CD8-positive, alpha-beta memory T cell (primary cell): Measurements from ENCODE around the gene FBN1. TPM values are rescaled to one million over a fixed set of nuclear protein-coding genes. Genes with fewer than 3 reads are reported as not detected.

Experiments
- CTCF ChIA-PET: fragments of 350-600 bp; sonication (Branson Sonifier 250); formaldehyde crosslinking; loops from one replicate; lab custom pipeline; 2021; ENCODE audit warnings: antibody characterized with exemption; lab: Charles Lee
- POLR2A ChIA-PET: fragments of 350-600 bp; sonication (Branson Sonifier 250); formaldehyde crosslinking; loops from one replicate; lab custom pipeline; 2021; ENCODE audit warnings: antibody characterized with exemption; lab: Charles Lee
- DNase-seq, 5 donors: peaks; one replicate each; pipeline versions ENCODE4 v3.0.0 to v3.0.0-alpha.2; 2020 to 2022; ENCODE audit warnings: mixed read lengths in 1 of 5
- H3K27ac ChIP-seq: one replicate; pipeline ENCODE4 v1.7.0; 2013; ENCODE audit warnings: low read depth, mild to moderate bottlenecking, low read length, moderate library complexity
- H3K27me3 ChIP-seq: 2 replicates; pipeline ENCODE4 v1.7.0; 2013; ENCODE audit warnings: low read length, mild to moderate bottlenecking; ENCODE audit not compliant: insufficient read depth, poor library complexity, severe bottlenecking
- H3K36me3 ChIP-seq: 2 replicates; pipeline ENCODE4 v1.7.0; 2013; ENCODE audit warnings: mild to moderate bottlenecking, low read length, moderate library complexity; ENCODE audit not compliant: insufficient read depth
- H3K4me1 ChIP-seq: 2 replicates; pipeline ENCODE4 v1.7.0; 2013; ENCODE audit warnings: mild to moderate bottlenecking, low read length, moderate library complexity; ENCODE audit not compliant: insufficient read depth
- H3K4me3 ChIP-seq: 2 replicates; pipeline ENCODE4 v1.7.0; 2013; ENCODE audit warnings: mild to moderate bottlenecking, low read length
- H3K9me3 ChIP-seq: 2 replicates; pipeline ENCODE4 v1.7.0; 2013; ENCODE audit warnings: mild to moderate bottlenecking, low read length
- H3K27ac Mint-ChIP-seq, 8 donors: one replicate each; pipeline ENCODE4 v1.8.0; 2020 to 2021; ENCODE audit warnings: mixed read lengths in 8 of 8, mild to moderate bottlenecking in 6 of 8, inconsistent platforms in 3 of 8, moderate library complexity in 3 of 8
- H3K27me3 Mint-ChIP-seq, 2 donors: one replicate each; pipeline ENCODE4 v1.8.0; 2020 to 2021; ENCODE audit warnings: mixed read lengths in 2 of 2, mild to moderate bottlenecking in 1 of 2, moderate library complexity in 1 of 2
- H3K36me3 Mint-ChIP-seq, 3 donors: one replicate each; pipeline ENCODE4 v1.8.0; 2020 to 2021; ENCODE audit warnings: mixed read lengths in 3 of 3, inconsistent platforms in 1 of 3, mild to moderate bottlenecking in 1 of 3
- H3K4me1 Mint-ChIP-seq, 3 donors: one replicate each; pipeline ENCODE4 v1.8.0; 2020 to 2021; ENCODE audit warnings: mixed read lengths in 3 of 3, inconsistent platforms in 1 of 3, mild to moderate bottlenecking in 1 of 3
- H3K4me3 Mint-ChIP-seq, 7 donors: one replicate each; pipeline ENCODE4 v1.8.0; 2020 to 2021; ENCODE audit warnings: mixed read lengths in 7 of 7, mild to moderate bottlenecking in 6 of 7, moderate library complexity in 4 of 7, inconsistent platforms in 2 of 7
- H3K9me3 Mint-ChIP-seq, 5 donors: one replicate each; pipeline ENCODE4 v1.8.0; 2020 to 2022; ENCODE audit warnings: mixed read lengths in 5 of 5, mild to moderate bottlenecking in 3 of 5, moderate library complexity in 2 of 5, inconsistent platforms in 1 of 5
- polyA plus RNA-seq: library from polyadenylated mRNA; unstranded; fragments of 300-500 nt; fragmentation: Illumina TruSeq; gene quantifications from one replicate; pipeline ENCODE4 v1.2.3, GENCODE V29; 2021
- total RNA-seq, 2 experiments: library from RNA; stranded (reverse); gene quantifications; one replicate each; pipeline ENCODE4 v1.2.3, GENCODE V29; 2021

FBN1 gene
- total and polyA plus RNA-seq, 3 experiments from 2014 or later: 0.13 to 0.46 (median 0.21) TPM

GRCh38 chr15:48614051-48614450 is 31.5 kb downstream of the FBN1 start:
- no peak for DNase-seq
- no peaks in the 10 kb centered on the region for H3K4me1 ChIP-seq
- Mint-ChIP-seq H3K27me3 (no peaks in the 10 kb centered on the region), H3K27ac (no peak overlapping the region), H3K4me3 (no peak overlapping the region), H3K36me3 (no peaks in the 10 kb centered on the region), H3K4me1 (no peaks in the 10 kb centered on the region), H3K9me3 (peaks cover 0 to 2% (median 0%) of the 10 kb centered on the region in 5 donors)
- ChIA-PET POLR2A (no interaction called here), CTCF (no interaction called here)
- H3K9me3 ChIP-seq: no peaks in the 10 kb centered on the region
- no peaks in the 10 kb centered on the region for H3K27me3 ChIP-seq
- H3K4me3 ChIP-seq: no peak overlapping the region
- no peak overlapping the region for H3K27ac ChIP-seq
- no peaks in the 10 kb centered on the region for H3K36me3 ChIP-seq

- H3K36me3 Mint-ChIP-seq: no peaks in the 10 kb centered on the region
- H3K27ac Mint-ChIP-seq: no peak overlapping the region
- H3K27me3 Mint-ChIP-seq: no peaks in the 10 kb centered on the region
- peaks cover 0 to 7% (median 0%) of the 10 kb centered on the region in 5 donors for H3K9me3 Mint-ChIP-seq
- Histone ChIP-seq H3K4me3 (no peak overlapping the region), H3K27me3 (no peaks in the 10 kb centered on the region), H3K9me3 (no peaks in the 10 kb centered on the region), H3K27ac (no peak overlapping the region), H3K36me3 (no peaks in the 10 kb centered on the region), H3K4me1 (no peaks in the 10 kb centered on the region)
- ChIA-PET POLR2A (no interaction called here), CTCF (no interaction called here)
- H3K4me3 Mint-ChIP-seq: no peak overlapping the region
- no peaks in the 10 kb centered on the region for H3K4me1 Mint-ChIP-seq
- no peak for DNase-seq
Measured at GRCh38 chr15:48609486-48609885, 36.0 kb downstream of the FBN1 start.

GRCh38 chr15:48607846-48608245 is 37.7 kb downstream of the FBN1 start:
- Histone ChIP-seq H3K27me3 (no peaks in the 10 kb centered on the region), H3K9me3 (no peaks in the 10 kb centered on the region), H3K36me3 (no peaks in the 10 kb centered on the region), H3K4me1 (no peaks in the 10 kb centered on the region), H3K27ac (no peak overlapping the region), H3K4me3 (no peak overlapping the region)
- H3K4me3 Mint-ChIP-seq: no peak overlapping the region
- DNase-seq: no peak
- peaks cover 0 to 4% of the 10 kb centered on the region in 2 donors for H3K27me3 Mint-ChIP-seq
- peaks cover 0 to 7% (median 0%) of the 10 kb centered on the region in 5 donors for H3K9me3 Mint-ChIP-seq
- POLR2A ChIA-PET: no interaction called here
- no peaks in the 10 kb centered on the region for H3K36me3 Mint-ChIP-seq
- H3K27ac Mint-ChIP-seq: no peak overlapping the region
- CTCF ChIA-PET: no interaction called here
- no peaks in the 10 kb centered on the region for H3K4me1 Mint-ChIP-seq

GRCh38 chr15:48604567-48604966 is 40.9 kb downstream of the FBN1 start:
- Histone ChIP-seq H3K4me1 (no peaks in the 10 kb centered on the region), H3K27me3 (no peaks in the 10 kb centered on the region), H3K9me3 (no peaks in the 10 kb centered on the region), H3K27ac (no peak overlapping the region), H3K4me3 (no peak overlapping the region), H3K36me3 (no peaks in the 10 kb centered on the region)
- Mint-ChIP-seq H3K27me3 (peaks cover 0 to 7% of the 10 kb centered on the region in 2 donors), H3K4me1 (no peaks in the 10 kb centered on the region), H3K27ac (no peak overlapping the region), H3K36me3 (no peaks in the 10 kb centered on the region), H3K9me3 (peaks cover 0 to 5% (median 0%) of the 10 kb centered on the region in 5 donors), H3K4me3 (no peak overlapping the region)
- ChIA-PET POLR2A (no interaction called here), CTCF (no interaction called here)
- no peak for DNase-seq

GRCh38 chr15:48603922-48604321 is 41.6 kb downstream of the FBN1 start:
- H3K27me3 ChIP-seq: no peaks in the 10 kb centered on the region
- H3K27ac ChIP-seq: no peak overlapping the region
- POLR2A ChIA-PET: no interaction called here
- Mint-ChIP-seq H3K36me3 (no peaks in the 10 kb centered on the region), H3K27ac (no peak overlapping the region), H3K4me1 (no peaks in the 10 kb centered on the region), H3K9me3 (peaks cover 0 to 5% (median 0%) of the 10 kb centered on the region in 5 donors), H3K4me3 (no peak overlapping the region), H3K27me3 (peaks cover 0 to 9% of the 10 kb centered on the region in 2 donors)
- CTCF ChIA-PET: no interaction called here
- DNase-seq: no peak
- no peaks in the 10 kb centered on the region for H3K9me3 ChIP-seq
- H3K36me3 ChIP-seq: no peaks in the 10 kb centered on the region
- no peak overlapping the region for H3K4me3 ChIP-seq
- no peaks in the 10 kb centered on the region for H3K4me1 ChIP-seq

- ChIA-PET CTCF (interaction anchor here (0.8 kb wide), 1 partner anchor 29 kb away, joined by 3 read pairs; no protein-coding TSS in a partner anchor), POLR2A (no interaction called here)
- no peak for DNase-seq
- no peak overlapping the region for H3K27ac Mint-ChIP-seq
- Histone ChIP-seq H3K27me3 (no peaks in the 10 kb centered on the region), H3K9me3 (no peaks in the 10 kb centered on the region), H3K4me1 (no peaks in the 10 kb centered on the region), H3K4me3 (no peak overlapping the region), H3K36me3 (no peaks in the 10 kb centered on the region), H3K27ac (no peak overlapping the region)
- H3K36me3 Mint-ChIP-seq: no peaks in the 10 kb centered on the region
- peaks cover 0 to 9% of the 10 kb centered on the region in 2 donors for H3K27me3 Mint-ChIP-seq
- no peaks in the 10 kb centered on the region for H3K4me1 Mint-ChIP-seq
- peaks cover 0 to 5% (median 0%) of the 10 kb centered on the region in 5 donors for H3K9me3 Mint-ChIP-seq
- H3K4me3 Mint-ChIP-seq: no peak overlapping the region
Measured at GRCh38 chr15:48603123-48603500, 42.4 kb downstream of the FBN1 start.

GRCh38 chr15:48602358-48603122 is 43.0 kb downstream of the FBN1 start:
- no peak overlapping the region for H3K27ac ChIP-seq
- Mint-ChIP-seq H3K4me3 (no peak overlapping the region), H3K36me3 (no peaks in the 10 kb centered on the region), H3K27ac (no peak overlapping the region), H3K27me3 (peaks cover 0 to 9% of the 10 kb centered on the region in 2 donors), H3K4me1 (no peaks in the 10 kb centered on the region), H3K9me3 (peaks cover 0 to 5% (median 0%) of the 10 kb centered on the region in 5 donors)
- DNase-seq: no peak
- ChIA-PET CTCF (interaction anchor here (0.8 kb wide), 1 partner anchor 28 kb away, joined by 3 read pairs; no protein-coding TSS in a partner anchor), POLR2A (no interaction called here)
- no peaks in the 10 kb centered on the region for H3K4me1 ChIP-seq
- H3K4me3 ChIP-seq: no peak overlapping the region
- no peaks in the 10 kb centered on the region for H3K9me3 ChIP-seq
- no peaks in the 10 kb centered on the region for H3K36me3 ChIP-seq
- H3K27me3 ChIP-seq: no peaks in the 10 kb centered on the region

GRCh38 chr15:48601095-48601494 is 44.4 kb downstream of the FBN1 start:
- peaks cover 0 to 9% of the 10 kb centered on the region in 2 donors for H3K27me3 Mint-ChIP-seq
- Histone ChIP-seq H3K36me3 (no peaks in the 10 kb centered on the region), H3K27me3 (no peaks in the 10 kb centered on the region), H3K9me3 (no peaks in the 10 kb centered on the region), H3K4me1 (no peaks in the 10 kb centered on the region), H3K4me3 (no peak overlapping the region), H3K27ac (no peak overlapping the region)
- no peaks in the 10 kb centered on the region for H3K9me3 Mint-ChIP-seq
- H3K36me3 Mint-ChIP-seq: no peaks in the 10 kb centered on the region
- CTCF ChIA-PET: no interaction called here
- DNase-seq: no peak
- POLR2A ChIA-PET: no interaction called here
- no peaks in the 10 kb centered on the region for H3K4me1 Mint-ChIP-seq
- no peak overlapping the region for H3K27ac Mint-ChIP-seq
- H3K4me3 Mint-ChIP-seq: no peak overlapping the region
